Measurements from ENCODE around the gene CDC16.
A peak's percentile ranks its signal among the peaks of the same experiment; 100 is the strongest.

CDC16 gene

DNA sequence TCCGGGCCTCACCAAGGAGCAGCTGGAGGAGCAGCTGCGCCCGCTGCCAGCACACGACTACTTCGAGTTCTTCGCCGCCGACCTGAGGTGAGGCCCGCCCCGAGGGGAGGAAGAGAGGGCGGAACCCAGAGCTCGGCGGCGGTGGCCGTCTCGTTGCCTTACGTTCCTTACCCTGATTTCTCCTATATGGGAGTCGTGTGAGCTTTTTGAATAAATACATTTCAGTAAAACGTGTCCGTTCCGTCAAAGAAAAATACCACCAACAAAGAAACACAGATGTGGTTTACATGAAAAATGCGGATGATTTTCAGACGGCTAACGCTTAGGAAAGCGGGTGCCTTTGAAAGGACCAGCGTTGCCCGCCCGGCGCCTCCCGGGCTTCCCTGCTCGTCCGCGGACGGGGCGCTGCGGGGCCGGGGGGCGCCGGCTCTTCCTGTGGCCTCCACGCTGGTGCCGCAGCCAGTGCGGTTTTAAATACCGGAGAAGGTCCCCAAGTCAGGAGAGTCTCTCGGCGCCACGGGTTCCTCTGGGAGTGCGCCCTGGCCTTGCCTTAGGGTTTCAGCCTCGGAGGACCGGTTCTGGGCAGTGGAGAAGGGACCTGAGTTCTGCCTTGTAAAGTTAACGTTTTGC, 47.5 kb downstream of the CDC16 start:
- H3K36me3 ChIP-seq, result peaks cover 41% of the 10 kb centered on the region
- DNase-seq, result peak; percentile 40
- H3K27me3 ChIP-seq, result no peaks in the 10 kb centered on the region
- peak overlapping the region; percentile 84 for H3K4me3 ChIP-seq (ENCODE audit: low read depth, low read length)
- H3K4me1 ChIP-seq, result peaks cover 3% of the 10 kb centered on the region; the same call in 1 of the 2 replicates
- no peaks in the 10 kb centered on the region for H3K9me3 ChIP-seq
- TF ChIP-seq, protein P1, sequence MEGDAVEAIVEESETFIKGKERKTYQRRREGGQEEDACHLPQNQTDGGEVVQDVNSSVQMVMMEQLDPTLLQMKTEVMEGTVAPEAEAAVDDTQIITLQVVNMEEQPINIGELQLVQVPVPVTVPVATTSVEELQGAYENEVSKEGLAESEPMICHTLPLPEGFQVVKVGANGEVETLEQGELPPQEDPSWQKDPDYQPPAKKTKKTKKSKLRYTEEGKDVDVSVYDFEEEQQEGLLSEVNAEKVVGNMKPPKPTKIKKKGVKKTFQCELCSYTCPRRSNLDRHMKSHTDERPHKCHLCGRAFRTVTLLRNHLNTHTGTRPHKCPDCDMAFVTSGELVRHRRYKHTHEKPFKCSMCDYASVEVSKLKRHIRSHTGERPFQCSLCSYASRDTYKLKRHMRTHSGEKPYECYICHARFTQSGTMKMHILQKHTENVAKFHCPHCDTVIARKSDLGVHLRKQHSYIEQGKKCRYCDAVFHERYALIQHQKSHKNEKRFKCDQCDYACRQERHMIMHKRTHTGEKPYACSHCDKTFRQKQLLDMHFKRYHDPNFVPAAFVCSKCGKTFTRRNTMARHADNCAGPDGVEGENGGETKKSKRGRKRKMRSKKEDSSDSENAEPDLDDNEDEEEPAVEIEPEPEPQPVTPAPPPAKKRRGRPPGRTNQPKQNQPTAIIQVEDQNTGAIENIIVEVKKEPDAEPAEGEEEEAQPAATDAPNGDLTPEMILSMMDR (IDR thresholded peaks at IDR 0.05; ENCODE audit: low read depth, low read length), result no peak

DNA sequence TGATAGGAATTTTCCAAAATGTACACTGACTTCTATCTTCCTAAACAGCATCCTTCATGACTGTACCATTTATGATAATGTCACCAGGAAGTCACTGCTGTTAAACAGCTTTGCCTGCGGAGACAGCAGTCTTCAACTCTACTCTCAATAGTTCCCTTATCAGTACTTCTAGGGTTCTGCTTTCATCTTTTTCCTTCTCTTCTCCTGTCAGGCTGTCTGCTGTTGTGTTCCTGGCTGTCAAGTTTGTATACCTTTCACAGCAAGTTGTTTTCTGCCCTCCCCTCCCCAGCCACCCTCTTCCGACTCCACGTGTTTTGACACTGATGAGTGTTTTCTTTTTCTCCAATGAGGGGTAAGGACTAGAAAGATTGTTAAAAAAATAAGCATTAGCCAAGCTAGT, 48.9 kb downstream of the CDC16 start:
- peak overlapping the region; percentile 84 for H3K4me3 ChIP-seq (ENCODE audit: low read depth, low read length)
- no peak for DNase-seq

DNA sequence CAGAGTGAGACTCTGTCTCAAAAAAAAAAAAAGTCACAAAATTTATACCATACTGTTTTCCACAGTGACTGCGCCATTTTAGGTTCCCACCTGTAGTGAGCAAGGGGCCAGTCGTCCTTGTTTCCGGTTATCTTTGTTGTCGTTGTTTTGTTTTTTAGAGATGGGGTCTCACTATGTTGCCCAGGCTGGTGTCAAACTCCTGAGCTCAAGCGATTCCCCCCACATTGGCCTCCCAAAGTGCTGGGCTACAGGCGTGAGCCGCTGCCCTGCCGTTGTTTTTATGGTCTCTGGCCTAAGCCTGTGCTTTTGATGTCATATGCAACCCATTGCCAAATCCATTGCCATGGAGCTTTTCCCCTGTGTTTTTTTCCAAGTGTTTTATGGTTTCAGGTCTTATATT, 50.0 kb downstream of the CDC16 start:
- TF ChIP-seq, protein P1 (IDR thresholded peaks at IDR 0.05; ENCODE audit: low read depth, low read length), result no peak
- Histone ChIP-seq H3K36me3 (peaks cover 57% of the 10 kb centered on the region), H3K27me3 (no peaks in the 10 kb centered on the region), H3K9me3 (no peaks in the 10 kb centered on the region), H3K4me3 (ENCODE audit: low read depth, low read length) (no peak overlapping the region), H3K4me1 (peaks cover 3% of the 10 kb centered on the region; the same call in 1 of the 2 replicates)
- DNase-seq, result no peak

More for the DNA sequence above, 48.9 kb downstream of the CDC16 start:
- TF ChIP-seq, protein P1 (IDR thresholded peaks at IDR 0.05; ENCODE audit: low read depth, low read length), result no peak
- H3K9me3 ChIP-seq, result no peaks in the 10 kb centered on the region
- H3K36me3 ChIP-seq, result peaks cover 52% of the 10 kb centered on the region
- no peaks in the 10 kb centered on the region for H3K27me3 ChIP-seq
- H3K4me1 ChIP-seq, result peaks cover 3% of the 10 kb centered on the region; the same call in 1 of the 2 replicates

DNA sequence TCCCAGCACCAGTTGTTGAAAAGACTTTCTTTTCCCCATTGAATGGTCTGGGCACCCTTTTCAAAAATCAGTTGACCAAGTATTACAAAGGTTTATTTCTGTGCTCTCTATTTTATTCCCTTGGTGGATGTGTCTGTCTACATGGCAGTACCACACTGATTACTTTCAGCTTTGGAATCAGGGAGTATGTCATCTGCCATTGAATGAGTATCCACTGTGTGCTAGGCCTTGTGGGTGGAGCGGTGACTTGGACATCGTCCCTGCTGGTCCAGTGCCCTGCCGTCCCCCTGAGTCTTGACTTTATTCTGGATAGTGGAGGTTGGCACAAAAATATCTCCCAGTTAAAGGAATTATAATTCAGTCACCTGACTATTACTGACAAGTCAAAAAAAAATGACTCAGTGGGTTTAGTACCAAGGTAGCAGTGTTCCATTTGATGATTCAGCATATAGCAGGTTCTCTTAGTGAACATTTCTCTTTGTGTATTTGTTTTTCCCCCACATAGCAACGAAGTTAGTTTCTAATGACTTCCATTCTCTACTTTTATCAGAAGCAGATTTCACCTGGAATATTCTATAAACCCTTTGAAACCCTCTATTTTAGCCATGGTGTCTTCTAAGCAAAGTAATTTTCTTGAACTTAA, 50.6 kb downstream of the CDC16 start:
- TF ChIP-seq, protein P1 (IDR thresholded peaks at IDR 0.05; ENCODE audit: low read depth, low read length), result no peak
- Histone ChIP-seq H3K4me1 (no peaks in the 10 kb centered on the region), H3K9me3 (no peaks in the 10 kb centered on the region), H3K27me3 (no peaks in the 10 kb centered on the region), H3K4me3 (ENCODE audit: low read depth, low read length) (no peak overlapping the region), H3K36me3 (peaks cover 63% of the 10 kb centered on the region)
- no peak for DNase-seq

DNA sequence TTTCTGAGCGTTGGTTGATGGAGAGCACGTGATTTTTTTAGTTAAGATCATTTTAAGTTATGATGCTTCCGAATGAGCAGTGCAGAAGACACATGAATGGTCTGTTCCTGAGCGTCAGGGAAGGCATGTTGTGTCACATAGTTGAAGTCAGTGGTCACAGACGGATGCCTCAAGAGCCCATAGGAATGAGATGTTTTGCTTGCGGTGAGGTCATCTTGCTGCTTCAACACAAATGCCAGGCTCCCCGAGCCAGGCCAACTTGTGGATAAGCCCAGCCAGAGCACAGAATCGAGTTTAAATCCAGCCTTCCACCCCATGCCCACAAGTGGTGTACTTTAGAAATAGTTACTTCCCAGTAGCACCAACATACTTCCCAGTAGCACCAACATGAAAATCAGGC, 52.1 kb downstream of the CDC16 start:
- H3K4me1 ChIP-seq, result no peaks in the 10 kb centered on the region
- no peak for DNase-seq
- H3K4me3 ChIP-seq (ENCODE audit: low read depth, low read length), result no peak overlapping the region
- H3K36me3 ChIP-seq, result peaks cover 73% of the 10 kb centered on the region
- H3K9me3 ChIP-seq, result no peaks in the 10 kb centered on the region
- TF ChIP-seq, protein P1 (IDR thresholded peaks at IDR 0.05; ENCODE audit: low read depth, low read length), result no peak
- H3K27me3 ChIP-seq, result no peaks in the 10 kb centered on the region

DNA sequence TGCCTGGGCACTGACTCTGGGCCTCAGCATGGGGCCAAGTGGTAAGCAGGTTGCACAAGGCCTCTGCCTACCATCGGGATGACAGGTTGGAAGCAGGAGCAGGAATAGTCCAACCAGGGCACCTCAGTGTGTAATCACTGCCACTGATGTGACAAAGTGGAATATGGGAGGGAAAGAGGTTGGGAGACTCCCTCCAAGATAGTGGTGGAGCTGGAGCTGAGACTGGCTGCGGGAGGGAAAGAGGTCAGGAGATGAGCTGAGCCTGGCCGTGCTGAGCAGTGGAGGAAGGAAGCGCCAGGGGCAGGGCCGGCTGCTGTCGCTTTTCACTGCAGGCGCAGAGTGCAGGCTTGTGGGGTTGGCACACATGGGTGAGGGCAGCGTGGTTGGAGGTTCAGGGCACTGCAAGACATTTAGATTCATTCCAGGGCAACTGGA, 53.5 kb downstream of the CDC16 start:
- Histone ChIP-seq H3K27me3 (no peaks in the 10 kb centered on the region), H3K9me3 (no peaks in the 10 kb centered on the region), H3K36me3 (peaks cover 80% of the 10 kb centered on the region), H3K4me1 (no peaks in the 10 kb centered on the region), H3K4me3 (ENCODE audit: low read depth, low read length) (no peak overlapping the region)
- no peak for DNase-seq
- TF ChIP-seq, protein P1 (IDR thresholded peaks at IDR 0.05; ENCODE audit: low read depth, low read length), result no peak
